B cell (primary cell): Measurements from ENCODE around the gene NTM. TPM values are rescaled to one million over a fixed set of nuclear protein-coding genes. Genes with fewer than 3 reads are reported as not detected.

Source experiments
- ATAC-seq: fragments of 200-7000 bp; cut with Tn5 transposase; one replicate; pipeline ENCODE4 v1.10.0; 2021; ENCODE audit warnings: low read depth, mild to moderate bottlenecking, moderate number of reproducible peaks, moderate library complexity
- CTCF ChIA-PET: fragments of 350-600 bp; sonication (Branson Sonifier 250); formaldehyde crosslinking; loops from one replicate; lab custom pipeline; 2021; ENCODE audit warnings: antibody characterized with exemption, inconsistent platforms; lab: Charles Lee
- POLR2A ChIA-PET: fragments of 350-600 bp; sonication (Branson Sonifier 250); formaldehyde crosslinking; loops from one replicate; lab custom pipeline; 2021; ENCODE audit warnings: antibody characterized with exemption; lab: Charles Lee
- DNase-seq: peaks from one replicate; pipeline ENCODE4 v3.0.0; 2013
- H2AFZ ChIP-seq: 2 replicates; pipeline ENCODE4 v1.6.1; 2012; ENCODE audit warnings: mild to moderate bottlenecking, low read depth, low read length; ENCODE audit not compliant: insufficient read depth, poor library complexity, severe bottlenecking
- H3K27ac ChIP-seq, 2 donors: 1 replicate in 1 of 2; 2 replicates in 1 of 2; pipeline ENCODE4 v1.5.1; 2012 to 2013; ENCODE audit warnings: low read length in 2 of 2, mild to moderate bottlenecking in 2 of 2, moderate library complexity in 1 of 2
- H3K27me3 ChIP-seq, 4 experiments: fragments of 200-600 bp in 1 of 4; sonication (generic) in 1 of 4; replicated peaks in 1 of 4; 1 replicate in 2 of 4; 2 replicates in 2 of 4; pipeline versions ENCODE4 v1.6.1 to v1.7.0; 2013 to 2016; ENCODE audit warnings: low read length in 3 of 4, mild to moderate bottlenecking in 2 of 4, mixed read lengths in 1 of 4, moderate library complexity in 1 of 4; ENCODE audit not compliant: insufficient read depth in 4 of 4, control insufficient read depth in 3 of 4; ENCODE audit errors: control extremely low read depth in 1 of 4
- H3K36me3 ChIP-seq, 2 experiments: replicated peaks in 1 of 2; 1 replicate in 1 of 2; 2 replicates in 1 of 2; pipeline versions ENCODE4 v1.6.1 to v1.7.1; 2013; ENCODE audit warnings: low read length in 1 of 2; ENCODE audit not compliant: insufficient read depth in 2 of 2, control insufficient read depth in 1 of 2; ENCODE audit errors: control extremely low read depth in 1 of 2, extremely low read depth in 1 of 2
- H3K4me1 ChIP-seq, 2 donors: fragments of 200-600 bp in 1 of 2; sonication (generic) in 1 of 2; 1 replicate in 1 of 2; 2 replicates in 1 of 2; pipeline versions ENCODE4 v1.5.1 to v1.6.1; 2013 to 2017; ENCODE audit warnings: low read length in 2 of 2; ENCODE audit not compliant: control insufficient read depth in 2 of 2, insufficient read depth in 2 of 2
- H3K4me2 ChIP-seq: replicated peaks from 2 replicates; pipeline ENCODE3; 2012; ENCODE audit warnings: mild to moderate bottlenecking, low read depth, low read length; ENCODE audit not compliant: poor library complexity, severe bottlenecking
- H3K4me3 ChIP-seq, 5 experiments: fragments of 200-600 bp in 1 of 5; sonication (generic) in 1 of 5; 1 replicate in 3 of 5; 2 replicates in 2 of 5; pipeline versions ENCODE4 v1.5.1 to v1.7.0; 2011 to 2016; ENCODE audit warnings: low read length in 4 of 5, mild to moderate bottlenecking in 4 of 5, low read depth in 2 of 5, control low read depth in 1 of 5, moderate library complexity in 1 of 5; ENCODE audit not compliant: insufficient read depth in 1 of 5; ENCODE audit errors: control extremely low read depth in 1 of 5, extremely low read depth in 1 of 5
- H3K79me2 ChIP-seq: fragments of 200-600 bp; sonication (generic); one replicate; pipeline ENCODE4 v1.6.0; 2016; ENCODE audit warnings: low read length; ENCODE audit not compliant: control insufficient read depth, insufficient read depth
- H3K9ac ChIP-seq: fragments of 200-600 bp; sonication (generic); 2 replicates; pipeline ENCODE4 v1.6.1; 2017; ENCODE audit warnings: mild to moderate bottlenecking, low read length, moderate library complexity
- H3K9me3 ChIP-seq, 3 donors: one replicate each; pipeline versions ENCODE4 v1.6.1 to v1.7.1; 2013; ENCODE audit warnings: low read length in 2 of 3; ENCODE audit not compliant: control insufficient read depth in 2 of 3, insufficient read depth in 1 of 3; ENCODE audit errors: control extremely low read depth in 1 of 3
- H4K20me1 ChIP-seq: 2 replicates; pipeline ENCODE4 v1.6.0; 2012; ENCODE audit warnings: mild to moderate bottlenecking, low read length; ENCODE audit not compliant: insufficient read depth, control insufficient read depth, poor library complexity, severe bottlenecking
- H3K27ac Mint-ChIP-seq: one replicate; pipeline ENCODE4 v1.8.0; 2021; ENCODE audit warnings: mixed read lengths
- H3K27me3 Mint-ChIP-seq: one replicate; pipeline ENCODE4 v1.8.0; 2021; ENCODE audit warnings: mixed read lengths
- H3K4me1 Mint-ChIP-seq: one replicate; pipeline ENCODE4 v1.8.0; 2021; ENCODE audit warnings: mixed read lengths
- H3K4me3 Mint-ChIP-seq: one replicate; pipeline ENCODE4 v1.8.0; 2021; ENCODE audit warnings: mixed read lengths
- H3K9me3 Mint-ChIP-seq: one replicate; pipeline ENCODE4 v1.8.0; 2022; ENCODE audit warnings: mixed read lengths; ENCODE audit not compliant: insufficient read depth
- EZH2 ChIP-seq: IDR thresholded peaks from 2 replicates; pipeline ENCODE4 v1.6.1; 2012; ENCODE audit warnings: borderline replicate concordance, low read depth, mild to moderate bottlenecking, moderate library complexity, low read length; ENCODE audit not compliant: insufficient read depth, poor library complexity, severe bottlenecking
- WGBS: methylation state at CpG from one replicate; pipeline ENCODE4 v1.1.5; 2013; ENCODE audit warnings: missing lambda C conversion rate; ENCODE audit not compliant: insufficient coverage; 5-methylcytosine and 5-hydroxymethylcytosine counted together
- intact Hi-C: fragments of 100-400 bp; cut with micrococcal nuclease; formaldehyde crosslinking; loops from one replicate; pipeline ENCODE4 v1.10.0; 2022
- polyA plus RNA-seq: library from polyadenylated mRNA; depleted of rRNA; stranded (reverse); fragments of >200 nt; gene quantifications from 2 replicates; pipeline ENCODE4 v1.2.3, GENCODE V29; 2012
- total RNA-seq, 2 donors: library from RNA; stranded (reverse); fragments of 120-200 nt in 1 of 2; gene quantifications; 1 replicate in 1 of 2; 2 replicates in 1 of 2; pipeline versions ENCODE4 v1.2.3 to v1.2.4, GENCODE V29; 2013 to 2022
- TF ChIP-seq, protein P1 (sequence below): fragments of 200-600 bp; IDR thresholded peaks from one replicate; pipeline ENCODE4 v1.8.0; 2022; ENCODE audit warnings: antibody characterized with exemption, mild to moderate bottlenecking

NTM gene
- total and polyA plus RNA-seq, 2 donors (not counting 1 experiment from before 2014, with no cell fraction given): not detected

DNA sequence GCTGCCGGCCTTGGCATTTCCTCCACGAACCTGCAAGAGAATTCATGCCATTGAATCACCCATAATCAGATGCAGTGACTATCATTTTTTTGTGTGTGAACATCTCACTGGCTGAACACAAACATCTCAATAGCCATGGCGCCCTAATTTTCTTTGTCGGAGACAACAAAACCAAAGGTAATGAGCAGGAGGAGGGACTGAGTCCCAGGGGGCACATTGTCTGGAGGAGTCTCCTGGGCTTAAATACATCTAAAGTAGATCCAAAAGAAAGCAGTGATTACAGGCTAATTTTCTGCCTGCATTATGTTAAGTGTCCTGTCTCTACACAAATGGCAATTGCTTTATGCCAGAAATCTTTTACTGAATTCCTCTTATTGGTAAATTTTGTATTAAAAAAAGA is 113.5 kb downstream of the NTM start:
- ChIA-PET CTCF (no interaction called here), POLR2A (no interaction called here)
- Histone ChIP-seq H3K79me2 (no peaks in the 10 kb centered on the region), H3K9me3 (no peaks in the 10 kb centered on the region), H3K27ac (no peak overlapping the region), H3K36me3 (no peaks in the 10 kb centered on the region), H3K4me2 (no peak overlapping the region), H2AFZ (no peak overlapping the region), H3K4me1 (no peaks in the 10 kb centered on the region), H3K4me3 (no peak overlapping the region), H3K27me3 (no peaks in the 10 kb centered on the region), H4K20me1 (no peaks in the 10 kb centered on the region), H3K9ac (no peak overlapping the region)
- no peaks in the 10 kb centered on the region for H3K4me1 Mint-ChIP-seq
- H3K4me3 Mint-ChIP-seq: no peak overlapping the region
- no peaks in the 10 kb centered on the region for H3K9me3 Mint-ChIP-seq
- no peak overlapping the region for H3K27ac Mint-ChIP-seq
- intact Hi-C loops: no loop called here
- no peaks in the 10 kb centered on the region for H3K27me3 Mint-ChIP-seq
- TF ChIP-seq EZH2: no peak
- TF ChIP-seq, protein P1, sequence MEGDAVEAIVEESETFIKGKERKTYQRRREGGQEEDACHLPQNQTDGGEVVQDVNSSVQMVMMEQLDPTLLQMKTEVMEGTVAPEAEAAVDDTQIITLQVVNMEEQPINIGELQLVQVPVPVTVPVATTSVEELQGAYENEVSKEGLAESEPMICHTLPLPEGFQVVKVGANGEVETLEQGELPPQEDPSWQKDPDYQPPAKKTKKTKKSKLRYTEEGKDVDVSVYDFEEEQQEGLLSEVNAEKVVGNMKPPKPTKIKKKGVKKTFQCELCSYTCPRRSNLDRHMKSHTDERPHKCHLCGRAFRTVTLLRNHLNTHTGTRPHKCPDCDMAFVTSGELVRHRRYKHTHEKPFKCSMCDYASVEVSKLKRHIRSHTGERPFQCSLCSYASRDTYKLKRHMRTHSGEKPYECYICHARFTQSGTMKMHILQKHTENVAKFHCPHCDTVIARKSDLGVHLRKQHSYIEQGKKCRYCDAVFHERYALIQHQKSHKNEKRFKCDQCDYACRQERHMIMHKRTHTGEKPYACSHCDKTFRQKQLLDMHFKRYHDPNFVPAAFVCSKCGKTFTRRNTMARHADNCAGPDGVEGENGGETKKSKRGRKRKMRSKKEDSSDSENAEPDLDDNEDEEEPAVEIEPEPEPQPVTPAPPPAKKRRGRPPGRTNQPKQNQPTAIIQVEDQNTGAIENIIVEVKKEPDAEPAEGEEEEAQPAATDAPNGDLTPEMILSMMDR: no peak
- no peak for DNase-seq
- 81% methylated on average over 4 of the region's 4 CpGs for WGBS
- ATAC-seq: no peak

DNA sequence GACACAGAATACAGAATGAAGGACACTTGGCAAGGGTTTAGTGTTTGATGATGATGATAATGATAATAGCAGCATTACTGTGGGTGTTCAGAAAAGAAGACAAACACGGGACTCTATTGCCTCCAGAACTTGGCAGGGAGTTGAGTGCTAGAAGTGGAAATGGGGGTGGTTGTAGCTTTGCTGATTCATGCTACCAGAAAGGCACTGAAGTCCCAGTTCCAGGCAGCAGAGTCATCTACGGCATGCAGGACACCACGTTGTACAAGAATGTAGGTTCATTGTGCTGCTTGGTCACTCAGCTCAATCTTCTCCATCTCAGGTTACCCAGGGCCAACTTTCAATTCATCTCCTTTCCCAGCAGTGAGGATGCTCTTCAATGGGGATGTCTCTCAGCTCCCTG is 115.7 kb downstream of the NTM start:
- TF ChIP-seq, protein P1: no peak
- no peak for TF ChIP-seq EZH2
- no peak for ATAC-seq
- DNase-seq: no peak
- intact Hi-C loops: no loop called here
- no peak overlapping the region for H3K9ac ChIP-seq
- WGBS: 36% methylated on average over 1 of the region's 3 CpGs
- no peaks in the 10 kb centered on the region for H3K4me1 ChIP-seq
- H3K9me3 ChIP-seq: no peaks in the 10 kb centered on the region
- no peak overlapping the region for H3K27ac ChIP-seq
- H3K79me2 ChIP-seq: no peaks in the 10 kb centered on the region
- no peak overlapping the region for H2AFZ ChIP-seq
- Mint-ChIP-seq H3K4me1 (no peaks in the 10 kb centered on the region), H3K27ac (no peak overlapping the region), H3K9me3 (no peaks in the 10 kb centered on the region), H3K27me3 (no peaks in the 10 kb centered on the region), H3K4me3 (no peak overlapping the region)
- ChIA-PET POLR2A (no interaction called here), CTCF (no interaction called here)
- H3K27me3 ChIP-seq: no peaks in the 10 kb centered on the region
- H3K36me3 ChIP-seq: no peaks in the 10 kb centered on the region
- H3K4me3 ChIP-seq: no peak overlapping the region
- H3K4me2 ChIP-seq: no peak overlapping the region
- H4K20me1 ChIP-seq: no peaks in the 10 kb centered on the region
